Stomach (tissue), 4 donors: Measurements from ENCODE around the gene TBPL1.

Source experiments
- CTCF ChIP-seq, 7 experiments: fragments of 450-650 bp in 4 of 7; fragments of 200-600 bp in 3 of 7; sonication (generic) in 3 of 7; IDR thresholded peaks; one replicate each; pipeline ENCODE4 v1.5.1; 2016 to 2019; ENCODE audit warnings: antibody characterized with exemption in 7 of 7, control low read depth in 2 of 7, mild to moderate bottlenecking in 1 of 7
- EP300 ChIP-seq: sonication (generic); formaldehyde crosslinking; IDR thresholded peaks from one replicate; pipeline ENCODE4 v1.6.1; 2017; ENCODE audit warnings: antibody characterized with exemption
- POLR2A ChIP-seq, 4 donors: fragments of 450-650 bp; IDR thresholded peaks; one replicate each; pipeline ENCODE4 v1.6.1; 2016; ENCODE audit warnings: antibody characterized with exemption in 4 of 4, control low read depth in 2 of 4, mild to moderate bottlenecking in 1 of 4, moderate library complexity in 1 of 4
- POLR2AphosphoS5 ChIP-seq, 3 donors: sonication (generic); formaldehyde crosslinking; IDR thresholded peaks; one replicate each; pipeline ENCODE4 v1.6.1; 2016; ENCODE audit warnings: antibody characterized with exemption in 3 of 3

GRCh38 chr6:134000443-134000842 lies 47.4 kb downstream of the TBPL1 start:
- no peak for TF ChIP-seq CTCF (IDR thresholded peaks at IDR 0.05)
- TF ChIP-seq POLR2A (IDR thresholded peaks at IDR 0.05) = no peak
- TF ChIP-seq EP300 = no peak
- no peak for TF ChIP-seq POLR2AphosphoS5 (IDR thresholded peaks at IDR 0.05)
